ENCODE measurements around the gene SLC22A23. TPM values are rescaled to one million over a fixed set of nuclear protein-coding genes. Genes with fewer than 3 reads are reported as not detected.

The SLC22A23 gene
- total RNA-seq, 1 experiment from 2014 or later = 6.8 TPM

GRCh38 chr6:3253597-3253961, 203.3 kb downstream of the SLC22A23 start:
- H3K56ac ChIP-seq (ENCODE audit: insufficient read length, low read depth, low read length) = no peak overlapping the region
- H2BK12ac ChIP-seq (ENCODE audit: insufficient read length, low read depth, low read length) = no peak overlapping the region
- H3K4me3 Mint-ChIP-seq = no peak overlapping the region
- no peak overlapping the region for H2AFZ ChIP-seq (ENCODE audit: low read length)
- no peak overlapping the region for H3K23ac ChIP-seq (ENCODE audit: insufficient read length, low read depth, low read length)
- H3K4me2 ChIP-seq (ENCODE audit: insufficient read depth, insufficient read length, low read length) = no peak overlapping the region
- WGBS (ENCODE audit: extremely low coverage, insufficient read length, low lambda C conversion rate) = no CpG with 5 or more reads among the region's 40 CpGs
- H3K9me3 ChIP-seq (ENCODE audit: control insufficient read depth, low read depth, low read length) = no peaks in the 10 kb centered on the region
- H3K27ac Mint-ChIP-seq = no peak overlapping the region
- no peak overlapping the region for H4K5ac ChIP-seq (ENCODE audit: insufficient read length, low read depth, low read length)
- H2BK15ac ChIP-seq (ENCODE audit: low read depth, low read length) = no peak overlapping the region
- H3K27me3 ChIP-seq (ENCODE audit: insufficient read depth, low read length) = no peaks in the 10 kb centered on the region
- H3K4ac ChIP-seq (ENCODE audit: low read depth, low read length) = no peak overlapping the region
- no peaks in the 10 kb centered on the region for H3K4me1 ChIP-seq (ENCODE audit: insufficient read depth, low read length)
- no peak overlapping the region for H3K14ac ChIP-seq (ENCODE audit: insufficient read depth, low read length)
- no peak overlapping the region for H2BK120ac ChIP-seq (ENCODE audit: low read depth, low read length, poor library complexity, severe bottlenecking)
- H3T11ph ChIP-seq (ENCODE audit: low read length) = no peak overlapping the region
- no peak for TF ChIP-seq CTCF (conservative IDR thresholded peaks at IDR 0.05)
- peaks cover 5 to 6% of the 10 kb centered on the region in 2 experiments; a peak in 4 of 5 replicates for H3K9me3 Mint-ChIP-seq
- no peak overlapping the region for H3K27ac ChIP-seq (ENCODE audit: insufficient read length, low read depth, low read length)
- H3K79me2 ChIP-seq (ENCODE audit: insufficient read depth, low read length) = no peaks in the 10 kb centered on the region
- H3K27me3 Mint-ChIP-seq (ENCODE audit: low read depth) = peaks cover 21% of the 10 kb centered on the region
- H4K8ac ChIP-seq (replicated peaks; ENCODE audit: insufficient read length, low read depth, low read length) = no peak overlapping the region
- no peak for DNase-seq
- H4K91ac ChIP-seq (ENCODE audit: insufficient read length, low read depth, low read length) = no peak overlapping the region
- no peak overlapping the region for H2AK5ac ChIP-seq (ENCODE audit: insufficient read length, low read length)
- peaks cover 3% of the 10 kb centered on the region for H3K23me2 ChIP-seq (ENCODE audit: insufficient read length, low read depth, low read length, poor library complexity, severe bottlenecking)
- no peak overlapping the region for H2BK5ac ChIP-seq (ENCODE audit: insufficient read length, low read length)
- H4K20me1 ChIP-seq (ENCODE audit: control insufficient read depth, insufficient read depth, insufficient read length) = no peaks in the 10 kb centered on the region
- peaks cover 5 to 7% (median 5%) of the 10 kb centered on the region in 3 experiments; a peak in 6 of 7 replicates for H3K36me3 Mint-ChIP-seq (ENCODE audit: insufficient read depth in 1 of 3, low read depth in 3 of 3)
- no peak overlapping the region for H3K9ac ChIP-seq (ENCODE audit: extremely low read depth, insufficient read length, low read length)
- no peak overlapping the region for H2BK20ac ChIP-seq (ENCODE audit: low read depth, low read length, poor library complexity, severe bottlenecking)
- no peaks in the 10 kb centered on the region for H3K79me1 ChIP-seq (ENCODE audit: insufficient read depth, low read depth, low read length, poor library complexity, severe bottlenecking)
- H3K18ac ChIP-seq (ENCODE audit: insufficient read length, low read depth, low read length) = no peak overlapping the region
- H3K4me1 Mint-ChIP-seq = peaks cover 16 to 23% of the 10 kb centered on the region in 2 experiments
